IMR-90 (cell line): Measurements from ENCODE around the gene GGTLC2. TPM values are rescaled to one million over a fixed set of nuclear protein-coding genes. Genes with fewer than 3 reads are reported as not detected.

Experiments
- ATAC-seq: fragments of 200-7000 bp; cut with Tn5 transposase; 2 replicates; pipeline ENCODE4 v1.9.1; 2020; ENCODE audit warnings: low read depth, mild to moderate bottlenecking, moderate library complexity
- BruUV-seq: library from RNA; stranded (reverse); fragments of 400-500 nt; replicated peaks from 2 replicates; lab custom pipeline; 2021; lab: Mats Ljungman, UMichigan
- CTCF ChIA-PET: fragments of 300-600 bp; formaldehyde crosslinking; extraction: SDS; loops from one replicate; lab custom pipeline; 2021; ENCODE audit warnings: antibody characterized with exemption; lab: Yijun Ruan, JAX
- POLR2A ChIA-PET: fragments of 300-600 bp; sonication (Branson Sonifier 250); formaldehyde crosslinking; loops from one replicate; lab custom pipeline; 2022; ENCODE audit warnings: antibody characterized with exemption; ENCODE audit not compliant: unreplicated experiment; lab: Charles Lee
- DNase-seq: peaks from one replicate; pipeline ENCODE4 v3.0.0; 2013
- H2AFZ ChIP-seq: replicated peaks from 2 replicates; pipeline ENCODE3; 2013; ENCODE audit warnings: low read length, mild to moderate bottlenecking; ENCODE audit not compliant: poor library complexity
- H2AK5ac ChIP-seq: 2 replicates; pipeline ENCODE4 v1.6.1; 2013; ENCODE audit warnings: low read depth, low read length, inconsistent platforms
- H2AK9ac ChIP-seq: replicated peaks from 2 replicates; pipeline ENCODE3; 2013; ENCODE audit warnings: mild to moderate bottlenecking, low read depth, low read length, moderate library complexity; ENCODE audit not compliant: poor library complexity
- H2BK120ac ChIP-seq: 2 replicates; pipeline ENCODE4 v1.6.1; 2013; ENCODE audit warnings: low read depth, low read length, inconsistent platforms
- H2BK15ac ChIP-seq: 3 replicates; pipeline ENCODE4 v1.6.1; 2013; ENCODE audit warnings: low read depth, low read length, inconsistent platforms
- H2BK20ac ChIP-seq: 2 replicates; pipeline ENCODE4 v1.6.1; 2013; ENCODE audit warnings: low read depth, mild to moderate bottlenecking, inconsistent platforms, low read length, moderate library complexity
- H2BK5ac ChIP-seq: 2 replicates; pipeline ENCODE4 v1.6.1; 2013; ENCODE audit warnings: mild to moderate bottlenecking, low read depth, low read length, inconsistent platforms; ENCODE audit not compliant: poor library complexity, severe bottlenecking
- H3K14ac ChIP-seq: replicated peaks from 2 replicates; pipeline ENCODE4 v1.6.1; 2013; ENCODE audit warnings: low read depth, low read length, inconsistent platforms
- H3K18ac ChIP-seq: 2 replicates; pipeline ENCODE4 v1.6.1; 2013; ENCODE audit warnings: low read depth, low read length, control low read depth
- H3K23ac ChIP-seq: 2 replicates; pipeline ENCODE4 v1.6.1; 2013; ENCODE audit warnings: low read depth, low read length, inconsistent platforms
- H3K27ac ChIP-seq: 2 replicates; pipeline ENCODE4 v1.5.1; 2013; ENCODE audit warnings: mild to moderate bottlenecking, control low read depth, low read length; ENCODE audit not compliant: insufficient read depth
- H3K27me3 ChIP-seq: 2 replicates; pipeline ENCODE4 v1.6.1; 2013; ENCODE audit warnings: low read length; ENCODE audit not compliant: control insufficient read depth, insufficient read depth
- H3K36me3 ChIP-seq: 2 replicates; pipeline ENCODE4 v1.6.1; 2013; ENCODE audit warnings: low read length, mixed read lengths; ENCODE audit not compliant: control insufficient read depth, insufficient read depth
- H3K4ac ChIP-seq: 2 replicates; pipeline ENCODE4 v1.6.1; 2013; ENCODE audit warnings: low read depth, low read length, inconsistent platforms
- H3K4me1 ChIP-seq: 2 replicates; pipeline ENCODE4 v1.6.1; 2013; ENCODE audit warnings: low read length, mixed read lengths; ENCODE audit not compliant: control insufficient read depth, insufficient read depth
- H3K4me2 ChIP-seq: 2 replicates; pipeline ENCODE4 v1.6.1; 2013; ENCODE audit warnings: low read depth, mild to moderate bottlenecking, control low read depth, low read length, moderate library complexity
- H3K4me3 ChIP-seq: 2 replicates; pipeline ENCODE4 v1.5.1; 2013; ENCODE audit warnings: low read depth, mild to moderate bottlenecking, control low read depth, low read length, moderate library complexity; ENCODE audit not compliant: insufficient read depth
- H3K56ac ChIP-seq: 2 replicates; pipeline ENCODE4 v1.6.1; 2013; ENCODE audit warnings: low read length, inconsistent platforms; ENCODE audit not compliant: insufficient read depth; ENCODE audit errors: extremely low read depth
- H3K79me1 ChIP-seq, 2 experiments: 2 replicates each; pipeline ENCODE4 v1.6.1; 2013; ENCODE audit warnings: low read length in 2 of 2, inconsistent platforms in 1 of 2, low read depth in 1 of 2
- H3K9ac ChIP-seq: 2 replicates; pipeline ENCODE4 v1.6.1; 2013; ENCODE audit warnings: low read depth, low read length, control low read depth
- H3K9me1 ChIP-seq: 2 replicates; pipeline ENCODE4 v1.6.1; 2013; ENCODE audit warnings: low read length, inconsistent platforms; ENCODE audit not compliant: insufficient read depth
- H3K9me3 ChIP-seq: 2 replicates; pipeline ENCODE4 v1.6.1; 2013; ENCODE audit warnings: low read length; ENCODE audit not compliant: control insufficient read depth, insufficient read depth
- H4K20me1 ChIP-seq: 2 replicates; pipeline ENCODE4 v1.6.1; 2013; ENCODE audit warnings: low read length, inconsistent platforms; ENCODE audit not compliant: insufficient read depth
- H4K5ac ChIP-seq: 2 replicates; pipeline ENCODE4 v1.6.1; 2013; ENCODE audit warnings: mild to moderate bottlenecking, low read depth, low read length, control low read depth
- H4K8ac ChIP-seq, 2 experiments: 2 replicates each; pipeline ENCODE4 v1.6.1; 2013; ENCODE audit warnings: low read depth in 2 of 2, low read length in 2 of 2, control low read depth in 1 of 2, inconsistent platforms in 1 of 2
- H4K91ac ChIP-seq: 2 replicates; pipeline ENCODE4 v1.6.1; 2013; ENCODE audit warnings: low read depth, low read length, inconsistent platforms; ENCODE audit not compliant: insufficient read depth
- MAFK ChIP-seq: IDR thresholded peaks from 2 replicates; pipeline ENCODE4 v1.6.1; 2012; ENCODE audit warnings: low read depth, low read length, improper control_type of control experiment
- WGBS, 2 experiments: methylation state at CpG; one replicate each; pipeline versions ENCODE4 v1.1.5 to v1.1.7; 2013; ENCODE audit warnings: missing lambda C conversion rate in 2 of 2; ENCODE audit not compliant: insufficient read length in 1 of 2; ENCODE audit errors: extremely low coverage in 2 of 2; 5-methylcytosine and 5-hydroxymethylcytosine counted together
- dilution Hi-C: fragments of 300-500 bp; cut with HindIII; formaldehyde crosslinking; loops from one replicate; pipeline ENCODE4 v1.14.3; 2018; ENCODE audit warnings: low sequenced_read_pairs; ENCODE audit not compliant: unreplicated experiment
- in situ Hi-C: fragments of 300-500 bp; cut with MboI; formaldehyde crosslinking; loops from 3 replicates; pipeline ENCODE4 v1.14.3; 2019; ENCODE audit warnings: low sequenced_read_pairs, inconsistent platforms, mixed read lengths
- intact Hi-C: fragments of 100-400 bp; cut with micrococcal nuclease; formaldehyde crosslinking; loops from 2 replicates; pipeline ENCODE4 v1.10.0; 2022
- polyA plus RNA-seq, 3 experiments: library from polyadenylated mRNA; depleted of rRNA; stranded (reverse); fragments of >200 nt; gene quantifications; 2 replicates each; pipeline ENCODE4 v1.2.3, GENCODE V29; 2012; ENCODE audit warnings: low replicate concordance in 1 of 3
- total RNA-seq: library from RNA; depleted of rRNA; stranded (reverse); fragments of >200 nt; gene quantifications from 2 replicates; pipeline ENCODE4 v1.2.3, GENCODE V29; 2012

GGTLC2 gene
- total and polyA plus RNA-seq, 2 of the 4 experiments (the other 2 are of a cell fraction), result 0.09 TPM; not detected in 1

DNA sequence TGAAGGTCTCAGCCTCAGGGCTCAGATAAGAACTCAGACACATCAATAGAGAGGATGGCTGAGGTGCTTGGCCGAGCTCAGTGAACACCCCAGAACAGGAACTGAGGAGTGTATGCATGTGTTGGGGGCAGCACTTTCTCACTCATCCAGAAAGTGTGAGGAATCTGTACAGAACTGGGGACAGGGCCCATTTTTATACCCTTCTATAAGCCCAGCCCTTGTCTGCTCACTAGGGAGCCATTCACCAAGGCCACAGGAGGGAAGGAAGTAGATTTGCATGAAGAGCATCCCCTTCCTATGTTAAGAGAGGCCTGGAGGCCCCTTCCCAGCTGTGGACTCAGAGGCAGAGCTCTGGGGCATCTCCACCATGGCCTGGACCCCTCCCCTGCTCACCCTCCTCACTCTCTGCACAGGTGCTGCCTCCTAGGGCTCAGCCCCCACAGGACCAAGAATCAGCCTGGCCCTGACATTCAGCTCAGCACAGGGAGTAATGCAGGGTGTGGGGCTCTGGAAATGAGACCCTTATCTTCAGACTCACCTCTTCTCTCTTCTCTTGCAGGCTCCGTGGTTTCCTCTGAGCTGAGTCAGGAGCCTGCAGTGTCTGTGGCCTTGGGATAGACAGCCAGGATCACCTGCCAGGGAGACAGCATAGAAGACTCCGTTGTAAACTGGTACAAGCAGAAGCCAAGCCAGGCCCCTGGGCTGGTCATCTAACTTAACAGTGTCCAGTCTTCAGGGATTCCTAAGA lies 39.9 kb upstream of the GGTLC2 start:
- no peak overlapping the region for H3K9ac ChIP-seq
- H2BK20ac ChIP-seq, result no peak overlapping the region
- H3K9me3 ChIP-seq, result no peaks in the 10 kb centered on the region
- no peaks in the 10 kb centered on the region for H3K4me1 ChIP-seq
- dilution Hi-C loops (no loop called here), intact Hi-C loops (no loop called here), in situ Hi-C loops (no loop called here)
- WGBS, 2 experiments, result no CpG with 5 or more reads among the region's 3 CpGs
- H2BK120ac ChIP-seq, result no peak overlapping the region
- H2BK15ac ChIP-seq, result no peak overlapping the region
- no peak overlapping the region for H3K4ac ChIP-seq
- ATAC-seq (no peak), DNase-seq (no peak)
- H3K4me2 ChIP-seq, result no peak overlapping the region
- no peaks in the 10 kb centered on the region for H4K20me1 ChIP-seq
- ChIA-PET CTCF (no interaction called here), POLR2A (no interaction called here)
- H3K56ac ChIP-seq, result no peak overlapping the region
- no peak overlapping the region for H3K4me3 ChIP-seq
- H2AFZ ChIP-seq, result no peak overlapping the region
- H3K14ac ChIP-seq, result no peak overlapping the region
- H4K91ac ChIP-seq, result no peak overlapping the region
- no peak overlapping the region for H2AK5ac ChIP-seq
- H3K27ac ChIP-seq, result no peak overlapping the region
- H3K18ac ChIP-seq, result no peak overlapping the region
- H3K36me3 ChIP-seq, result no peaks in the 10 kb centered on the region
- no peak for TF ChIP-seq MAFK
- H3K27me3 ChIP-seq, result peaks cover 10% of the 10 kb centered on the region
- no peak overlapping the region for H4K8ac ChIP-seq
- no peak overlapping the region for H4K5ac ChIP-seq
- H3K9me1 ChIP-seq, result no peaks in the 10 kb centered on the region
- H3K79me1 ChIP-seq, result no peaks in the 10 kb centered on the region
- no peak overlapping the region for H3K23ac ChIP-seq
- BruUV-seq, result no TSS peak
- H2AK9ac ChIP-seq, result no peak overlapping the region
- H2BK5ac ChIP-seq, result no peak overlapping the region
